Breast epithelium (tissue), 4 donors: ENCODE data around the gene ADGRG4. TPM values are rescaled to one million over a fixed set of nuclear protein-coding genes. Genes with fewer than 3 reads are reported as not detected.
A peak's percentile ranks its signal among the peaks of the same experiment; 100 is the strongest.

Experiments
- DNase-seq, 2 donors: peaks; one replicate each; pipeline ENCODE4 v3.0.0-alpha.2; 2019; ENCODE audit warnings: low spot score in 2 of 2
- H3K27ac ChIP-seq, 2 donors: fragments of 200-600 bp; sonication (generic) in 1 of 2; one replicate each; pipeline ENCODE4 v1.5.1; 2016 to 2019; ENCODE audit warnings: mild to moderate bottlenecking in 1 of 2
- H3K27me3 ChIP-seq, 2 donors: fragments of 200-600 bp; sonication (generic) in 1 of 2; one replicate each; pipeline versions ENCODE4 v1.5.1 to v1.6.0; 2017 to 2019; ENCODE audit warnings: control low read depth in 1 of 2, mild to moderate bottlenecking in 1 of 2
- H3K36me3 ChIP-seq: fragments of 200-600 bp; one replicate; pipeline ENCODE4 v1.5.1; 2019
- H3K4me1 ChIP-seq, 2 donors: fragments of 200-600 bp; sonication (generic); one replicate each; pipeline ENCODE4 v1.5.1; 2016 to 2019; ENCODE audit warnings: control low read depth in 1 of 2
- H3K4me3 ChIP-seq, 3 donors: fragments of 200-600 bp; sonication (generic); 1 replicate in 2 of 3; 2 replicates in 1 of 3; pipeline ENCODE4 v1.5.1; 2016 to 2019; ENCODE audit warnings: mild to moderate bottlenecking in 3 of 3, moderate library complexity in 2 of 3
- H3K9me3 ChIP-seq, 2 donors: fragments of 200-600 bp; sonication (generic) in 1 of 2; one replicate each; pipeline ENCODE4 v1.5.1; 2016 to 2019; ENCODE audit warnings: control low read depth in 1 of 2
- POLR2A ChIP-seq: fragments of 450-650 bp; IDR thresholded peaks from one replicate; pipeline ENCODE4 v1.6.1; 2016; ENCODE audit warnings: antibody characterized with exemption, mild to moderate bottlenecking, moderate library complexity
- POLR2AphosphoS5 ChIP-seq, 3 donors: sonication (generic); formaldehyde crosslinking; IDR thresholded peaks; one replicate each; pipeline ENCODE4 v1.6.1; 2017; ENCODE audit warnings: antibody characterized with exemption in 3 of 3
- intact Hi-C: fragments of 100-400 bp; cut with DNase I; formaldehyde crosslinking; loops from one replicate; pipeline ENCODE4 v1.15.1; 2023; ENCODE audit warnings: low total_unique reads
- total RNA-seq, 3 donors: library from RNA; depleted of rRNA; stranded (reverse); fragments of >200 nt; gene quantifications; one replicate each; pipeline ENCODE4 v1.1.0, GENCODE V29; 2016
- TF ChIP-seq, protein P1 (sequence below), 3 donors: fragments of 450-650 bp; IDR thresholded peaks; one replicate each; pipeline ENCODE4 v1.5.1; 2016 to 2017; ENCODE audit warnings: antibody characterized with exemption in 3 of 3, mild to moderate bottlenecking in 3 of 3, moderate library complexity in 3 of 3

ADGRG4 gene
- total RNA-seq, 3 donors from 2014 or later: under 0.01 to 0.16 (median under 0.01) TPM

DNA sequence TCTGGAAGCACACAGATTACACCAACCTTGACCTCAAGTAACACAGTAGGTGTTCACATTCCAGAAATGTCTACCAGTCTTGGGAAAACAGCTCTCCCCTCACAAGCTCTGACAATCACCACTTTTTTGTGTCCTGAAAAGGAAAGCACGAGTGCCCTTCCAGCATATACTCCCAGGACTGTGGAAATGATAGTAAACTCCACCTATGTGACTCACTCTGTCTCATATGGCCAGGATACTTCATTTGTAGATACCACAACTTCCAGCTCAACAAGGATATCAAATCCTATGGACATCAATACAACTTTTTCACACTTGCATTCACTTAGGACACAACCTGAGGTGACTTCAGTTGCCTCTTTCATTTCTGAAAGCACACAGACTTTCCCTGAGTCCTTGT is 46.9 kb downstream of the ADGRG4 start:
- H3K27me3 ChIP-seq: peaks cover 0 to 22% of the 10 kb centered on the region in 2 donors
- intact Hi-C loops: no loop called here
- H3K4me1 ChIP-seq: no peaks in the 10 kb centered on the region
- H3K9me3 ChIP-seq: no peaks in the 10 kb centered on the region
- TF ChIP-seq POLR2A: no peak
- no peak for TF ChIP-seq POLR2AphosphoS5 (IDR thresholded peaks at IDR 0.05)
- TF ChIP-seq, protein P1, sequence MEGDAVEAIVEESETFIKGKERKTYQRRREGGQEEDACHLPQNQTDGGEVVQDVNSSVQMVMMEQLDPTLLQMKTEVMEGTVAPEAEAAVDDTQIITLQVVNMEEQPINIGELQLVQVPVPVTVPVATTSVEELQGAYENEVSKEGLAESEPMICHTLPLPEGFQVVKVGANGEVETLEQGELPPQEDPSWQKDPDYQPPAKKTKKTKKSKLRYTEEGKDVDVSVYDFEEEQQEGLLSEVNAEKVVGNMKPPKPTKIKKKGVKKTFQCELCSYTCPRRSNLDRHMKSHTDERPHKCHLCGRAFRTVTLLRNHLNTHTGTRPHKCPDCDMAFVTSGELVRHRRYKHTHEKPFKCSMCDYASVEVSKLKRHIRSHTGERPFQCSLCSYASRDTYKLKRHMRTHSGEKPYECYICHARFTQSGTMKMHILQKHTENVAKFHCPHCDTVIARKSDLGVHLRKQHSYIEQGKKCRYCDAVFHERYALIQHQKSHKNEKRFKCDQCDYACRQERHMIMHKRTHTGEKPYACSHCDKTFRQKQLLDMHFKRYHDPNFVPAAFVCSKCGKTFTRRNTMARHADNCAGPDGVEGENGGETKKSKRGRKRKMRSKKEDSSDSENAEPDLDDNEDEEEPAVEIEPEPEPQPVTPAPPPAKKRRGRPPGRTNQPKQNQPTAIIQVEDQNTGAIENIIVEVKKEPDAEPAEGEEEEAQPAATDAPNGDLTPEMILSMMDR (IDR thresholded peaks at IDR 0.05): no peak
- DNase-seq: no peak
- no peak overlapping the region for H3K27ac ChIP-seq
- H3K4me3 ChIP-seq: no peak overlapping the region
- H3K36me3 ChIP-seq: no peaks in the 10 kb centered on the region

DNA sequence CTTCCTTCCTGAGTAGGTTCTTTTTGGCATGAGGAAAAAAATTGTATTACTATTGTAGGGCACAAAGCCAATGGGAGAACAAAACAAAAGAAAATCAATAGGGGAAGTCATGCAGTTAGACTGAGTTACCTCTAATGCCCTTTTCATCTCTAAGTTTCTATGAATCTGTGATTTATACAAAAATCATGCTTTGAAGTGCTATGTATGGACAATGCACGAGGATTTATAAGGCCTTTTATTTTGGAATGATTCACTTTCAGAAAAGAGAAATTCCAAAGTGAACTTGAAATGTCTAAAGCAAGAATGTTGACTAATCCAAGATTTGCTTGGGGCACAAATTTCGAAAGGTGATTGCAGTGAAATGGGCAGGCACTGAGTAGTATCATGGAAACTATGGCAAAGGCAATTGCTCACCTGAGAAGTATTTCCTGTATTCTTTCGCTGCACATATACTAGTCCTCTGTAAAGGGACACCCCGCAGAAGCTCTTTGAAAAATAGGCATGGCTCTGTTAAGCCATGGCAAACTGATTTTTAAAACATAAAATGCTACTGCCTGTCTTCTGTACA is 52.8 kb downstream of the ADGRG4 start:
- DNase-seq: peak in 1 of 2 donors; percentile 17
- TF ChIP-seq, protein P1 (IDR thresholded peaks at IDR 0.05): no peak
- TF ChIP-seq POLR2AphosphoS5 (IDR thresholded peaks at IDR 0.05) (no peak), POLR2A (no peak)
- peak overlapping the region in 1 of 2 donors; percentile 35 for H3K27ac ChIP-seq
- no peak overlapping the region for H3K4me3 ChIP-seq
- H3K4me1 ChIP-seq: no peaks in the 10 kb centered on the region
- intact Hi-C loops: no loop called here
- H3K27me3 ChIP-seq: peaks cover 0 to 36% of the 10 kb centered on the region in 2 donors
- no peaks in the 10 kb centered on the region for H3K36me3 ChIP-seq
- no peaks in the 10 kb centered on the region for H3K9me3 ChIP-seq

DNA sequence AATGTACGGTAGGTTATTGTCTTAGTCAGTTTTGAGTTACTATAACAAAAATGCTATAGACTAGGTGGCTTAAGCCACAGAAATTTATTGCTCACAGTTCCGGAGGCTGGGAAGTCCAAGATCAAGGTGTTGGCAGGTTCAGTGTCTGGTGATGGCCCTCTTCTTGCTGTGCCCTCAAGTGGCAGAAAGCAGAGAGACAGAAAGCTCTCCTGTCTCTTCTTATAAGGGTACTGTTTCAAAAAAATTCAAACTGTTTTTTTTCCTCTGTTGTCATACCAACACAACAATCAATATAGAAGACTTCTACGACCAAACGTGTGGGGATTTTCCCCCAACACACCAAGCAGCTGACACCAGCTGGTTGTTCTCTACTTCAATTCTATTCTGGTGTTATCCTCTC is 53.4 kb downstream of the ADGRG4 start:
- Histone ChIP-seq H3K4me3 (no peak overlapping the region), H3K27me3 (peaks cover 0 to 35% of the 10 kb centered on the region in 2 donors), H3K27ac (no peak overlapping the region), H3K4me1 (no peaks in the 10 kb centered on the region), H3K36me3 (no peaks in the 10 kb centered on the region), H3K9me3 (no peaks in the 10 kb centered on the region)
- TF ChIP-seq POLR2A: no peak
- TF ChIP-seq, protein P1 (IDR thresholded peaks at IDR 0.05): no peak
- TF ChIP-seq POLR2AphosphoS5 (IDR thresholded peaks at IDR 0.05): no peak
- intact Hi-C loops: no loop called here
- no peak for DNase-seq

DNA sequence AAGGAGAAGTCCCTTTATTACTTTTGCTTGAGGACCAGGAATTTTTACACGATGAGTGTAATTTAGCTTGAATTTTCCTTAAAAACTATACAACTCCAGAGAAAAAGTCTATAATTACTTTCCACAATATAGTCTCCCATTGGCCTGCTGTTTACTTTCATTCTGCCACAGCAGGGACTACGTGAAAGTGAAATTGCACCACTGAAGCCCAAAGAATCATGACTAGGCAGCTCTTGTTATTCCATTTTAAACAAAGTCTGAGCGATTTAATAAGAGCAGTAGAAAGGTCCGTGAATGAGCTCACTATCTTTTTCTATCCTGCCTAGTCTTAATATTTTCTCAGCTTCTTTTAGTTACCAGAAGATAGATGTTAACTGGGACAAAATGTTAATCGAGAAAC is 68.6 kb downstream of the ADGRG4 start:
- DNase-seq: no peak
- TF ChIP-seq, protein P1 (IDR thresholded peaks at IDR 0.05): no peak
- TF ChIP-seq POLR2AphosphoS5 (IDR thresholded peaks at IDR 0.05) (no peak), POLR2A (no peak)
- no peak overlapping the region for H3K27ac ChIP-seq
- no peak overlapping the region for H3K4me3 ChIP-seq
- H3K36me3 ChIP-seq: no peaks in the 10 kb centered on the region
- peaks cover 0 to 33% of the 10 kb centered on the region in 2 donors for H3K27me3 ChIP-seq
- no peaks in the 10 kb centered on the region for H3K4me1 ChIP-seq
- intact Hi-C loops: no loop called here
- H3K9me3 ChIP-seq: no peaks in the 10 kb centered on the region

DNA sequence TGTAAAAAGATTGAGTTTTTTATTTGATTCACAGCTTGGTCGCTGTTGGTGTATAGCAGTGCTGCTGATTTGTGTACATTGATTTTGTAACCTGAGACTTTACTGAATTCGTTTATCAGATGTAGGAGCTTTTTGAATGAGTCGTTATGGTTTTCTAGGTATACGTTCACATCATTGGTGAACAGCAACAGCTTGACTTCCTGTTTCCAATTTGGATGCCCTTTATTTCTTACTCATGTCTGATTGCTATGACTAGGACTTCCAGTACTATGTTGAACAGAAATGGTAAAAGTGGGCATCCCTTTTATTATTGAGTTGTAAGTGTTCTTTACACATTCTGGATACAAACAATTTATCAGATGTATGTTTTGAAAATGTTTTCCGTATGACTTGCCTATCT is 76.0 kb downstream of the ADGRG4 start:
- Histone ChIP-seq H3K4me3 (no peak overlapping the region), H3K9me3 (peaks cover 0 to 4% of the 10 kb centered on the region in 2 donors), H3K27me3 (peaks cover 0 to 18% of the 10 kb centered on the region in 2 donors), H3K27ac (no peak overlapping the region), H3K36me3 (no peaks in the 10 kb centered on the region), H3K4me1 (no peaks in the 10 kb centered on the region)
- TF ChIP-seq, protein P1 (IDR thresholded peaks at IDR 0.05): no peak
- TF ChIP-seq POLR2AphosphoS5 (IDR thresholded peaks at IDR 0.05) (no peak), POLR2A (no peak)
- no peak for DNase-seq
- intact Hi-C loops: no loop called here
